ENCODE measurements around the gene TAOK1. TPM values are rescaled to one million over a fixed set of nuclear protein-coding genes. Genes with fewer than 3 reads are reported as not detected.

The TAOK1 gene
- total and polyA plus RNA-seq, 2 experiments from 2014 or later, result 5.2 to 46.1 TPM

DNA sequence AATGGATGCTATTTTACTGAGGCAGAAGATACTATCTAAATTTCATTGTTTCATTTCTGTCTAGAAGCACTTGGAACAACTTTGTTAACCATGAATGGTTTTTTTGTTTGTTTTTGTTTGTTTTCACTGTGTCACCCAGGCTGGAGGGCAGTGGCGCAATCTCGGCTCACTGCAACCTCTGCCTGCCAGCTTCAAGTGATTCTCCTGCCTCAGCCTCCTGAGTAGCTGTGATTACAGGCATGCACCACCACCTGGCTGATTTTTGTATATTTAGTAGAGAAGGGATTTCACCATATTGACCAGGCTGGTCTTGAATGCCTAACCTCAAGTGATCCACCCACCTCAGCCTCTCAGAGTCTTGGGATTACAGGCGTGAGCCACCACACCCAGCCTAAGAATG, 136.2 kb downstream of the TAOK1 start:
- WGBS (ENCODE audit: low lambda C conversion rate, missing lambda C conversion rate), result 97% methylated on average over 3 of the region's 3 CpGs
- no peaks in the 10 kb centered on the region for H3K9me2 ChIP-seq (replicated peaks; ENCODE audit: insufficient read depth)
- TF ChIP-seq EZH2 (IDR thresholded peaks at IDR 0.05; ENCODE audit: borderline replicate concordance), result no peak
- no peak for TF ChIP-seq EZH2phosphoT487 (IDR thresholded peaks at IDR 0.05; ENCODE audit: low read depth, severe bottlenecking, unreplicated experiment)
- TF ChIP-seq, protein P1, sequence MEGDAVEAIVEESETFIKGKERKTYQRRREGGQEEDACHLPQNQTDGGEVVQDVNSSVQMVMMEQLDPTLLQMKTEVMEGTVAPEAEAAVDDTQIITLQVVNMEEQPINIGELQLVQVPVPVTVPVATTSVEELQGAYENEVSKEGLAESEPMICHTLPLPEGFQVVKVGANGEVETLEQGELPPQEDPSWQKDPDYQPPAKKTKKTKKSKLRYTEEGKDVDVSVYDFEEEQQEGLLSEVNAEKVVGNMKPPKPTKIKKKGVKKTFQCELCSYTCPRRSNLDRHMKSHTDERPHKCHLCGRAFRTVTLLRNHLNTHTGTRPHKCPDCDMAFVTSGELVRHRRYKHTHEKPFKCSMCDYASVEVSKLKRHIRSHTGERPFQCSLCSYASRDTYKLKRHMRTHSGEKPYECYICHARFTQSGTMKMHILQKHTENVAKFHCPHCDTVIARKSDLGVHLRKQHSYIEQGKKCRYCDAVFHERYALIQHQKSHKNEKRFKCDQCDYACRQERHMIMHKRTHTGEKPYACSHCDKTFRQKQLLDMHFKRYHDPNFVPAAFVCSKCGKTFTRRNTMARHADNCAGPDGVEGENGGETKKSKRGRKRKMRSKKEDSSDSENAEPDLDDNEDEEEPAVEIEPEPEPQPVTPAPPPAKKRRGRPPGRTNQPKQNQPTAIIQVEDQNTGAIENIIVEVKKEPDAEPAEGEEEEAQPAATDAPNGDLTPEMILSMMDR (IDR thresholded peaks at IDR 0.05; ENCODE audit: poor library complexity), result no peak

DNA sequence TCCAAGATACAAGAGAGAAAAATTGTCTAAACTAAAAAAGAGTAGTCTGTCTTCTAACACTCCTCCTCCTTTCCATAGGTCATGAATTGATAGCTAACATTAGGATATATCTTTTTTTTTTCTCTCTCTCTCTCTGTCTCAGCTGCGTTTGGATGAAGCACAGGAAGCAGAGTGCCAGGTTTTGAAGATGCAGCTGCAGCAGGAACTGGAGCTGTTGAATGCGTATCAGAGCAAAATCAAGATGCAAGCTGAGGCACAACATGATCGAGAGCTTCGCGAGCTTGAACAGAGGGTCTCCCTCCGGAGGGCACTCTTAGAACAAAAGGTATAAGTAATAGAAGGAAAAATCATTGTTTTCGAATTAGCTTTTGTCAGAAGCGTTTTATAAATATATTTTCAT, 143.8 kb downstream of the TAOK1 start:
- no peak overlapping the region for H3K4me2 ChIP-seq
- H3K27ac ChIP-seq, result no peak overlapping the region
- no peaks in the 10 kb centered on the region for H3K4me1 ChIP-seq (ENCODE audit: insufficient read depth)
- H3K9me3 ChIP-seq (ENCODE audit: low read depth), result no peaks in the 10 kb centered on the region
- peaks cover 5% of the 10 kb centered on the region for H3K79me2 ChIP-seq
- H2AFZ ChIP-seq, result no peak overlapping the region
- TF ChIP-seq EZH2phosphoT487 (IDR thresholded peaks at IDR 0.05; ENCODE audit: low read depth, severe bottlenecking, unreplicated experiment) (no peak), EZH2 (IDR thresholded peaks at IDR 0.05; ENCODE audit: borderline replicate concordance) (no peak)
- TF ChIP-seq, protein P1 (IDR thresholded peaks at IDR 0.05; ENCODE audit: poor library complexity), result no peak
- DNase-seq (ENCODE audit: low spot score), result no peak
- no peaks in the 10 kb centered on the region for H3K36me3 ChIP-seq (replicated peaks; ENCODE audit: insufficient read depth, low read depth)
- H3K4me3 ChIP-seq, result no peak overlapping the region
- no peaks in the 10 kb centered on the region for H4K20me1 ChIP-seq (ENCODE audit: insufficient read depth, poor library complexity, severe bottlenecking)
- H3K9me2 ChIP-seq (replicated peaks; ENCODE audit: insufficient read depth), result no peaks in the 10 kb centered on the region
- 96% methylated on average over 8 of the region's 8 CpGs for WGBS (ENCODE audit: low lambda C conversion rate, missing lambda C conversion rate)
- H3K27me3 ChIP-seq, result no peaks in the 10 kb centered on the region

More for the DNA sequence above, 136.2 kb downstream of the TAOK1 start:
- Histone ChIP-seq H4K20me1 (ENCODE audit: insufficient read depth, poor library complexity, severe bottlenecking) (no peaks in the 10 kb centered on the region), H3K27ac (no peak overlapping the region), H3K4me2 (no peak overlapping the region), H3K4me3 (no peak overlapping the region), H3K4me1 (ENCODE audit: insufficient read depth) (no peaks in the 10 kb centered on the region), H3K9me3 (ENCODE audit: low read depth) (no peaks in the 10 kb centered on the region), H3K36me3 (replicated peaks; ENCODE audit: insufficient read depth, low read depth) (no peaks in the 10 kb centered on the region), H2AFZ (no peak overlapping the region), H3K79me2 (peaks cover 6% of the 10 kb centered on the region), H3K27me3 (no peaks in the 10 kb centered on the region)
- no peak for DNase-seq (ENCODE audit: low spot score)

DNA sequence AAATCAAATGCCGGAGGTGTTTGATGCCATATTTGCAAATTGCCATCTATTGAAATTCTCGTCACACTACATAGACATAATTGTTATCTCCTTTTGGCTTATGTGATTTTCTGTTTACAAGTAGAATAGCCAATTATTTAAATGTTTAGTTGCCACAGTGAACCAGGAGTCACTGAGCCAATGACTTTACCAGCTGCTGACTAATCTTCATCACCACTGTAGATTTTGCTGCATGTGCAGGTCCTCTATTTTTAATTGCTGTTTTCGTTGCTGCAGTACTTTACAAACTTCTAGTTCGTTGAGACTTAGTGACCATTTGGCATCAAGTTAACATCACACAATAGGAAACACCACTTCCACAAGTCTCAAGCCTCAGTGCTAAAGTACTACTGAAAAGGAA, 153.9 kb downstream of the TAOK1 start:
- no peak overlapping the region for H2AFZ ChIP-seq
- H3K4me2 ChIP-seq, result no peak overlapping the region
- no peaks in the 10 kb centered on the region for H3K27me3 ChIP-seq
- no peaks in the 10 kb centered on the region for H4K20me1 ChIP-seq (ENCODE audit: insufficient read depth, poor library complexity, severe bottlenecking)
- H3K4me3 ChIP-seq, result no peak overlapping the region
- H3K79me2 ChIP-seq, result no peaks in the 10 kb centered on the region
- no peaks in the 10 kb centered on the region for H3K9me3 ChIP-seq (ENCODE audit: low read depth)
- H3K9me2 ChIP-seq (replicated peaks; ENCODE audit: insufficient read depth), result no peaks in the 10 kb centered on the region
- no peak for TF ChIP-seq EZH2phosphoT487 (IDR thresholded peaks at IDR 0.05; ENCODE audit: low read depth, severe bottlenecking, unreplicated experiment)
- TF ChIP-seq, protein P1 (IDR thresholded peaks at IDR 0.05; ENCODE audit: poor library complexity), result no peak
- TF ChIP-seq EZH2 (IDR thresholded peaks at IDR 0.05; ENCODE audit: borderline replicate concordance), result no peak
- no peaks in the 10 kb centered on the region for H3K36me3 ChIP-seq (replicated peaks; ENCODE audit: insufficient read depth, low read depth)
- DNase-seq (ENCODE audit: low spot score), result no peak
- no peaks in the 10 kb centered on the region for H3K4me1 ChIP-seq (ENCODE audit: insufficient read depth)
- no peak overlapping the region for H3K27ac ChIP-seq
- 94% methylated on average over 4 of the region's 4 CpGs for WGBS (ENCODE audit: low lambda C conversion rate, missing lambda C conversion rate)

DNA sequence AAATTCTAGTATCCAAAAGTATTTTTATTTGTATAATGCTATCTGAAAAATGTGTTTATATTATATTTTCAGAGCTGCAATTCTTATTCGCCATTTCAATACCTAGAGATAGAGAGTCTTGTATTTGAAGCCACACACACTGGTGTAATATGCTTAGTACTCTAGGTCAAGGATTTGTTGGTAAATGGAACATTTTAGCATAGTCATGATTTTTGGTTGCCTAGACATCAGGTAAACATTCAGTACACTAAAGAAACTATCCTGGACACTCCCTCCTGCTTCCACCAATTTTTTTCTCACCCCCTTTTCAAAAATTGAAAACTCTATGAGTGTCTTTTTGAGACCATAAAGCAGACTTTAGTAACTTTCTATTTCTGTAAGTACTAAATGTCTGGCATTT, 155.9 kb downstream of the TAOK1 start:
- no peak overlapping the region for H2AFZ ChIP-seq
- no peaks in the 10 kb centered on the region for H3K9me3 ChIP-seq (ENCODE audit: low read depth)
- no peaks in the 10 kb centered on the region for H3K79me2 ChIP-seq
- no peaks in the 10 kb centered on the region for H3K27me3 ChIP-seq
- no peaks in the 10 kb centered on the region for H4K20me1 ChIP-seq (ENCODE audit: insufficient read depth, poor library complexity, severe bottlenecking)
- TF ChIP-seq, protein P1 (IDR thresholded peaks at IDR 0.05; ENCODE audit: poor library complexity), result no peak
- TF ChIP-seq EZH2 (IDR thresholded peaks at IDR 0.05; ENCODE audit: borderline replicate concordance) (no peak), EZH2phosphoT487 (IDR thresholded peaks at IDR 0.05; ENCODE audit: low read depth, severe bottlenecking, unreplicated experiment) (no peak)
- H3K4me2 ChIP-seq, result no peak overlapping the region
- H3K36me3 ChIP-seq (replicated peaks; ENCODE audit: insufficient read depth, low read depth), result no peaks in the 10 kb centered on the region
- DNase-seq (ENCODE audit: low spot score), result peak; percentile 7
- 92% methylated on average over 1 of the region's 1 CpG for WGBS (ENCODE audit: low lambda C conversion rate, missing lambda C conversion rate)
- H3K4me1 ChIP-seq (ENCODE audit: insufficient read depth), result no peaks in the 10 kb centered on the region
- H3K9me2 ChIP-seq (replicated peaks; ENCODE audit: insufficient read depth), result no peaks in the 10 kb centered on the region
- H3K4me3 ChIP-seq, result no peak overlapping the region
- H3K27ac ChIP-seq, result no peak overlapping the region

Data from hepatocyte (in vitro differentiated cells).